ENCODE measurements around the gene SIRPB2.

SIRPB2 gene

GRCh38 chr20:1469925-1470571 is 21.2 kb downstream of the SIRPB2 start:
- no peak for DNase-seq

DNA sequence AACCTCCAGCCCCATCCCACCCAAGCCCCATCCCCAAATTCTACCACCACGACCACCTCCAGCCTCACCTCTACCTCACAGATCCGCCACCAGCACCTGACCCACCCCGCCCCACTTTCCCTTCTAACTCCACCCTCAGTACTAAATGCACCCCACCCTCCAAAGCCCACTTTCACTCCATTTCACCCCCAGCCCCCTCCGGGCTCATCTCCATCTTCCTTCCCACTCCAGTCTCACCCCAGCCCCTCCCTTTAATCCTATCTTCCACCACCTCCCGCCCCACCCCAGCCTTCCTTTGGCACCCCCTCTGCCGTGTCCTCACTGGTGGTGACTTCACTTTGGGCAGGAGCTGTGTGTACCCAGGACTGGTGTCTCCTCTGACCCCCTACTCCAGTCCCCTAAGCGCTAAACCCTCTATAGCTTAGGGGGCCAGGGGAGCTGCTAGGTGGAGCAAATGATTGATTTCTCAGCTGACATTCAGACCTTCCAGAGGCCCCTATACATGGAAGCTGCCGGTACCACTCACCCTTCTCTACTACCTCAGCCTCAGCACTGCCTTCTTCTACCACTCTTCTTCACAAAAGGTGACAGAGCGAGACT is 21.8 kb downstream of the SIRPB2 start:
- no peak for DNase-seq

DNA sequence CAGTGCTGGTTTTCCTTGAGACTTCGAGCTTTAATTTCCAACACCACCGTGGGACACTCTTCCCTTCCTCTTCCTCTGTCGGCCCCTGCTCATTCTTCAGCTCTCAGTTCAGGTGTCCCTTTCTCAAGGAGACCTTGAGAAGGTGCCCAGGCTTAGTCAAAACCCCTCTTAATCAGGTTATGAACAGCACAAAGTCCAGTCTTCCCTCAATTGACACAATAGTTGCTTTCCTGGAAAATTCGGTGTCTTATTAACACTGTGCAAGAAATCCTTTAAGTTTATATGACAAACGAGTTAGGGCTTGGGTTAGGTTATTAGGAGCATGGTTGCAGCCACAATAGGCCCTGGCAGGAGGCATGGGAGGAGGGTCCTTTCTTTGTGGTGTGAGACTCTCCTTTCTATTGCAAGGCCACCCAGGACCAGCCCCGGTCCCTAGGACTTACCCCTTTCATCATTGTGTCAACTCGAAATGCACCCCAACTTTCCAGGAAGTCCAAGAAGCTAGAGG is 23.0 kb downstream of the SIRPB2 start:
- no peak for DNase-seq

DNA sequence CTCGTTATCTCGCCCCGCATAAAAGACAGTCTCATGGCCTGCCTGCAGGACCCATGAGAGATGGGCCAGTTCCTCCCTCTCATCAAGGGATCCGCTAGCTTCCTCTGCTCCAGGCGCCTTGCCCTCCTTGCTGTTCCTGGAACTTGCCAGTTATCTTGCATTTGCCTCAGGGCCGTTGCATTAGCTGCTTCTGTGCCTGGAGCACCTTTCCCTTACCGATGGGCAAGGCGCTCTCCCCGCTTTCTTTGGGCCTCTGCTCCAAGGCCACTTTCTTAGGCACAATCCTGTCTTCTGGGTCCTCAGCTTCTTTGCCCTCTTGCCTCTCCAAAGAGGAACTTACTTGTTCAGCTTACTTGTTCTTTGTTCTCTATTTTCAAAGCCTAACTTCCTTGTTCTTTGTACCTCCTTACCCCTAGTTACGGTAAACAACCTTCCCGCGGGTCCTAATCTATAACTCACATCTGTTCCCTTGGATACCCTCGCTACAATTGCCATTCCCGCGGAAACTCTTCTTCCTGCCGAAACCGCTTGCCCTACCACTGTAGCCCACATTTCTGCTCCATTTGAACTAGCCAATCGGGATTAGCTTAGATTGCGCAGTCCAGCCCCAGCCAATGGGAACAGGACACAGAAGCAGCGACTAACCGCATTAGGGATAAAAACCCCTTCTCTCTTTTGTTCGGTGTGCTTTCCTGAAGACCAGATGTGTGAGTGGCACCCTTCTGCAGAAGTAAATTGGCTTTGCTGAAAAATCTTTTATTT is 23.7 kb downstream of the SIRPB2 start:
- DNase-seq = no peak

- no peak for DNase-seq
Measured at GRCh38 chr20:1467082-1467354, 24.2 kb downstream of the SIRPB2 start.

GRCh38 chr20:1466211-1467081 is 24.8 kb downstream of the SIRPB2 start, which contains the start of gene NSFL1C:
TSS of gene NSFL1C (minus strand) at chr20:1466849. CDS start at chr20:1466824, 25 bp downstream.
- DNase-seq = peak; percentile 95

DNA sequence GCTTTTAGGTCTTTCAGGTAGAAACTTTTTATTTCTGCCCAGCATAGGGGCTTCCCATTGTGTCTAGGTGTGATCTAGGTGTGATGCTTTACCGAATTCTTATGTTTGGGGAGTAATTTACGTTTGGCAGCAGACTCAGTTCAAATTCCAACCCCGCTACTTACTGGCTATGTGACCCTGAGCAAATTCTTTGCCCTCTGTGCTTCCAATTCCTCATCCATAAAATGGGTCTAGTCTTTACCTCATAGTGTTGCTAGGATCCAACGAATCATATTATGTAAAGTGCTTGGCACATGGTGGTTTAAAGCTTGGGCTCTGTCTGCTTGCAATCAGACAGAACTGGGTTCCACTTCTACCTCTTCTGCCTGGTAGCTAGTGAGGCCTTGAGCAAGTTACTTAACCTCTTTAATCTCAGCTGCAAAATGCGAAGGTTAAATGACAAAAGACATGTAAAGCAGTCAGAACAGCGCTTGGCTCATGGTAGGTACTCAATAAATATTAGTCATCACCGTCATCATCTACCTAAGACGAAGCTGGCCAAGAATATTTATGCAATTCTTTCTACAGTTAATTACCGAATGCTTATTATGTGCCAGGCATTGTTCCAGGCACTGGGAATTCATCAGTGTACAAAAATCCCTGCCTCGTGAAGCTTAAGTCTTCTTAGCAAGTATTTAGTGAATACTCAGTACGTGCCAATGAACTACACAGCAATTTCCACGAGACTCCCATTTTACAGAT is 25.6 kb downstream of the SIRPB2 start:
- no peak for DNase-seq

GRCh38 chr20:1463971-1464570 is 27.1 kb downstream of the SIRPB2 start:
- DNase-seq = no peak

DNA sequence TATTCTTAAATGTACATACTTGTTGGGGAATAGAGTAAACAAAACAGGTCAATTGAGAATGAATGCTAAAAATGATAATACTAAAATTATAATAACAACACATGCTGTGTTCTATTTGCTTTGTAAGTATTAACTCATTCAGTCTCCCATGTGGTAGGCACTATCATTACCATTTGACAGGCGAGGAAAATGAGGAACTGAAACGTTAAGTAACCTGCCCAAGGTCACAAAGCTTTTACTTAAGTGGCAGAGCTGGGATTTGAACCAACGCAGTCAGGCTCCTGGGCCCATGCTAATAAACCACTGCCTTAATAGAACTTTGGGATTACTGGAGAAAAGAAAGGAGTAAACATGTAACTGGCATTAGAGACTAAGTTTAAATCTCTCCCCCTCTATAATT is 28.4 kb downstream of the SIRPB2 start:
- DNase-seq = no peak

- no peak for DNase-seq
Measured at GRCh38 chr20:1462001-1462400, 29.2 kb downstream of the SIRPB2 start.

- DNase-seq = no peak
Measured at GRCh38 chr20:1460275-1460674, 30.9 kb downstream of the SIRPB2 start.

DNA sequence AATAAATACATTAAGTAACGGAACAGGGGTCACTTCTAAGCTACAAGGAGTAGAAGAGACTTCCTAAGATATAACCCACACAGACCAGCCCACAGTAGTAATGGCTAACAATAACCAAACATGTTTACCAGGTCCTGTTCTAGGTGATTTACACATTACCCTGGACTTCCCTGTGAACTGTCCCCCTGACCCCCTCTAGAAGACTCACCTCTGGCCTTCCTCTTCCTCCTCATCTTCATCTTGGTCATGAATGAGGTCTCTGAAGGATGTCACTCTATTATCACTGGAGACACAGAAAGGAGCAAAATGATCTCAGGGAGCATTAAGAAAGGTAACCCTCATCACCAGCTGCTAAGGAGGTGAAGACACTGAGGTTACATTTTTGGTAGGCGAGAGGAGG is 33.2 kb downstream of the SIRPB2 start:
- DNase-seq = no peak

- no peak for DNase-seq
Measured at GRCh38 chr20:1456300-1456699, 34.9 kb downstream of the SIRPB2 start.

- DNase-seq = no peak
Measured at GRCh38 chr20:1450926-1451491, 40.2 kb downstream of the SIRPB2 start.

DNA sequence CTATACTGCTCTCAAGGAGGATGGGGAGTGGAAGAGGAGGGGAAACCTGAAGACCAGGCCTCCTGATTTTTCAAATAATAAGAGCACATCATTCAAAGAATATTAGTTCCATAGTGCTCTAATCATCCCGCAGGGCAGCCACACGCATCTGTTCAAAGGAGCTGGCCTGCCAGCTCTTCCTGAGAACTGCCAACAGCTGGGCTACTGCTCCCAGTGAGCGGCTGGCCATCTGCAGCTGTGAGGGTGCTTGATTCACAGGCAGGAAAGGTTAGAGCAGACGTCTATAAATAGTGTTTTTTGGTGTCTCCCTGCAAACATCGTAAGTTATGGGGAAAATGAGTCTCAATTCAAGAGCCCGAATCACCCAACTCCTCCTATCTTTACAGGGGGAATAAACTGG is 41.9 kb downstream of the SIRPB2 start:
- no peak for DNase-seq

DNA sequence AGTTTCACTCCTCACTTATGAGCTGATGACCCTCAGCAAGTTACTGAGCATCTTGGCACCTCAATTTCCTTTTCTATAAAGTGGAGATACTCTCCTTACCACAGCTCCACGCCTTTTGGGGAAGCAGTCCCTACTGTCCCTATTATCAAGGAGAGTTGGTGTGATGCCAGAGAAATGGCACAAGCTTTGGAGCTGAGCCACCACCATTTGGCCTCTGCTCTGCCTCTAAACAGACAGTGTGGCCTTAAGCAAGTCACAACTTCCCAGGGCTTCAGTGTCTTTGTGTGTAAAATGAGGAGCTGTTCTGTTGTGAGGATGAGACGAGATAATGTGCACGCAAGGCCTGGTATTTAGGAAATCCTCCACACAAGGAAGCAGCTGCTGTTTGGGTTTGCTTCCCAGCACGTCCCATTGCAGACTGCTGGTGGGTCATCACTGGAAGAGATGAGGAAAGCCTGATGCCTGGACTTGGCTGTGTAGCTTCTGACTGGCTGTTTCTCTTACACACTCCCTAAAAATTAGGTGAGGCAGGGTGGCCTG is 43.1 kb downstream of the SIRPB2 start:
- no peak for DNase-seq

DNA sequence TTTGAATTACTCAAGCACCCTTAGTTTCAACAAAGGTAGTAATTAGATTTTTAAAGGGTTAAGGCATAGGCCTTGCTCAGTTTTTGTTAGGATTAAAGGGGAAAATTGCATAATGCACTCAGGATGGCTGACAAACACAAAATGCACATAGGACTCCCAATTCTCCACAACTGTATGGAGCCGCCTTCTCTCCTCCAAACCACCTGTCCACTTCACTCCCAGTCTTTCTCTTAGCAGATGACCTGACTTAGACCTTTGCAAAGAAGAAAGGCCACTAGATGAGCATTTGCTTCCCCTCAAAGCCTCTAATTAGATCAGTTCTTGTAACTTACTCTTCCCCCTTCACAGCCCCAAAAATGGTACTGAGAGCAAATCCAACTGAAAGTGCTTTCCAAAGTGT is 44.7 kb downstream of the SIRPB2 start:
- no peak for DNase-seq

DNA sequence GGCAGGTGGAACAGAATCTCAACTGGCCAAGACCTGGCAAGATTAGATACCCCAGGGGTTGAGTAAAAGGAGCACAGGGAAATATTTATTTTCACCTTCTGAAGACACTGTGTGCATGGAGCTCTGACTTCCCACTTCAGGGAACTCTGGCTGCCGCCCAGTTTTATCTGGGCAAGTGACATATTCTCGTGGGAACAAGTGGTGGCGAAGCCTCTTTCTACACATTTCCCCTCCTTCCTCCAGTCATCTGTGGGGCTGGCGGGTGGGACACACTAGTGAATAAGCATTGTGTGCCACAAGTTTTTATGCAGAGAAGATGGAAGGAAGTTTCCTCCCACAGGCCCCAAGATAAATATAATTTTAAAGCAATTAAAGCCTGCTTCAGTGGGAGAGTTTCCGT is 48.1 kb downstream of the SIRPB2 start:
- DNase-seq = no peak

- no peak for DNase-seq
Measured at GRCh38 chr20:1442304-1442703, 48.9 kb downstream of the SIRPB2 start.

- no peak for DNase-seq
Measured at GRCh38 chr20:1441133-1441532, 50.1 kb downstream of the SIRPB2 start.

GRCh38 chr20:1440024-1440423 is 51.2 kb downstream of the SIRPB2 start:
- DNase-seq = no peak
